Kidney (tissue), 14 donors: ENCODE data around the gene RBM47. TPM values are rescaled to one million over a fixed set of nuclear protein-coding genes. Genes with fewer than 3 reads are reported as not detected.

Experiments used
- DNase-seq, 5 donors: peaks; one replicate each; pipeline ENCODE4 v3.0.0-alpha.2; 2013 to 2020
- FAIRE-seq: peaks from 2 replicates; lab custom pipeline; 2012; peaks lifted over from hg19 to GRCh38; lab: Jason Lieb, UNC
- H3K27ac ChIP-seq, 2 donors: one replicate each; pipeline ENCODE4 v1.7.0; 2013; ENCODE audit warnings: low read depth in 2 of 2, low read length in 2 of 2, inconsistent platforms in 1 of 2
- H3K27me3 ChIP-seq: one replicate; pipeline ENCODE4 v1.7.1; 2013; ENCODE audit warnings: low read length, inconsistent platforms; ENCODE audit not compliant: control insufficient read depth, insufficient read depth
- H3K36me3 ChIP-seq, 3 donors: one replicate each; pipeline versions ENCODE4 v1.7.0 to v1.7.1; 2013; ENCODE audit warnings: low read length in 3 of 3, control low read depth in 1 of 3, inconsistent platforms in 1 of 3; ENCODE audit not compliant: insufficient read depth in 3 of 3, control insufficient read depth in 2 of 3
- H3K4me1 ChIP-seq, 3 donors: one replicate each; pipeline versions ENCODE4 v1.7.0 to v1.7.1; 2013; ENCODE audit warnings: low read length in 3 of 3, inconsistent platforms in 1 of 3, low read depth in 1 of 3; ENCODE audit not compliant: control insufficient read depth in 2 of 3, insufficient read depth in 2 of 3
- H3K4me3 ChIP-seq, 3 donors: one replicate each; pipeline versions ENCODE4 v1.7.0 to v1.8.1; 2013; ENCODE audit warnings: low read length in 3 of 3, control low read depth in 1 of 3, inconsistent platforms in 1 of 3
- H3K9ac ChIP-seq, 3 donors: one replicate each; pipeline versions ENCODE4 v1.7.0 to v1.7.1; 2013; ENCODE audit warnings: low read length in 3 of 3, control low read depth in 1 of 3, inconsistent platforms in 1 of 3
- H3K9me3 ChIP-seq, 3 donors: one replicate each; pipeline versions ENCODE4 v1.7.0 to v1.7.1; 2013; ENCODE audit warnings: low read length in 3 of 3, control low read depth in 1 of 3, inconsistent platforms in 1 of 3; ENCODE audit not compliant: control insufficient read depth in 2 of 3, insufficient read depth in 1 of 3
- CTCF ChIP-seq: IDR thresholded peaks from 3 replicates; pipeline ENCODE4 v1.5.1; 2012; ENCODE audit warnings: mild to moderate bottlenecking, moderate library complexity, borderline replicate concordance; ENCODE audit not compliant: insufficient read depth; ENCODE audit errors: extremely low read depth
- intact Hi-C: fragments of 100-400 bp; cut with DNase I; formaldehyde crosslinking; loops from one replicate; pipeline ENCODE4 v1.11.1; 2022
- polyA plus RNA-seq: library from polyadenylated mRNA; stranded (reverse); fragments of 350-450 nt; fragmentation: Illumina TruSeq; extraction: RNeasy Lipid Tissue Mini Kit (QIAGEN cat#74804); gene quantifications from one replicate; pipeline ENCODE4 v1.2.3, GENCODE V29; 2014; ENCODE audit warnings: low read depth, low replicate concordance; ENCODE audit not compliant: insufficient read depth
- total RNA-seq: library from RNA; stranded (reverse); fragmentation: NEBNext Ultra II Directional; extraction: Animal tissue kit (Norgen Biotek cat#: 25700); gene quantifications from one replicate; pipeline ENCODE4 v1.2.1, GENCODE V29; 2021
- donor health status: control.
- donor health status: control.
- donor health status: control.
- donor health status: control.
- donor health status: control.
- donor health status: DM: yes; HTN: yes; CAD: no.
- donor health status: Normal renal cell carcinoma (clear cell type).

The RBM47 gene
- total and polyA plus RNA-seq, 2 donors from 2014 or later = 61.5 to 124 TPM

- intact Hi-C loops = no loop called here
- Histone ChIP-seq H3K27ac (peak overlapping the region; percentile 95 to 96), H3K4me3 (peak overlapping the region; percentile 28 to 94 (median 86)), H3K36me3 (no peaks in the 10 kb centered on the region), H3K4me1 (peaks cover 0 to 2% (median under 1%) of the 10 kb centered on the region in 3 donors), H3K9me3 (no peaks in the 10 kb centered on the region), H3K27me3 (no peaks in the 10 kb centered on the region), H3K9ac (peak overlapping the region in 2 of 3 donors; percentile 83 to 98)
- no peak for TF ChIP-seq CTCF
- DNase-seq (peak in 4 of 5 donors; percentile 29 to 76 (median 56)), FAIRE-seq (no peak)
These were observed 114.0 kb downstream of the RBM47 start for GRCh38 chr4:40515398-40516293.

- Histone ChIP-seq H3K4me1 (peaks cover 0 to 7% (median 2%) of the 10 kb centered on the region in 3 donors), H3K36me3 (peaks cover 0 to 4% (median 0%) of the 10 kb centered on the region in 3 donors), H3K4me3 (peak overlapping the region; percentile 72 to 94 (median 86)), H3K9me3 (no peaks in the 10 kb centered on the region), H3K27ac (peak overlapping the region; percentile 95 to 96), H3K9ac (peak overlapping the region; percentile 57 to 98 (median 83)), H3K27me3 (no peaks in the 10 kb centered on the region)
- no peak for TF ChIP-seq CTCF
- DNase-seq = peak in 3 of 5 donors; percentile 27 to 91 (median 90)
- FAIRE-seq = no peak
- intact Hi-C loops = no loop called here
These were observed 114.6 kb downstream of the RBM47 start for GRCh38 chr4:40515037-40515397.

- DNase-seq (peak in 4 of 5 donors; percentile 70 to 93 (median 84)), FAIRE-seq (no peak)
- H3K9me3 ChIP-seq = no peaks in the 10 kb centered on the region
- H3K9ac ChIP-seq = peak overlapping the region; percentile 39 to 98 (median 57)
- H3K27ac ChIP-seq = peak overlapping the region; percentile 95 to 96
- intact Hi-C loops = no loop called here
- peaks cover 0 to 4% (median 0%) of the 10 kb centered on the region in 3 donors for H3K36me3 ChIP-seq
- no peak for TF ChIP-seq CTCF
- H3K4me1 ChIP-seq = peaks cover 0 to 8% (median 2%) of the 10 kb centered on the region in 3 donors
- H3K27me3 ChIP-seq = no peaks in the 10 kb centered on the region
- H3K4me3 ChIP-seq = peak overlapping the region; percentile 72 to 94 (median 86)
These were observed 115.1 kb downstream of the RBM47 start for GRCh38 chr4:40514497-40514951.
